Measurements from ENCODE around the gene UBTF. TPM values are rescaled to one million over a fixed set of nuclear protein-coding genes. Genes with fewer than 3 reads are reported as not detected.

The UBTF gene
- total and polyA plus RNA-seq, 9 of the 15 experiments (the other 6 are each of a cell fraction or from before 2014, with no cell fraction given): 1.2 to 113 (median 83.6) TPM

- TF ChIP-seq CTCF (IDR thresholded peaks at IDR 0.05 in 2 of 3, conservative IDR thresholded peaks at IDR 0.05 in 1 of 3; ENCODE audit: insufficient read depth in 2 of 3, low read depth in 1 of 3, low read length in 3 of 3) (peak; percentile 60 to 71 (median 70)), PML (IDR thresholded peaks at IDR 0.05; ENCODE audit: low read length) (0 out of 2 replicates have a peak, but pooled peaks have one; percentile 48), ZNF436 (CRISPR knock-in tag; IDR thresholded peaks at IDR 0.05) (no peak), L3MBTL2 (IDR thresholded peaks at IDR 0.05) (peak; percentile 26; the same call in 1 of the 2 replicates), VEZF1 (CRISPR knock-in tag; IDR thresholded peaks at IDR 0.05) (peak; percentile 68), ZNF707 (CRISPR knock-in tag; conservative IDR thresholded peaks at IDR 0.05) (no peak), SP2 (IDR thresholded peaks at IDR 0.05; ENCODE audit: extremely low read depth, low read depth, low read length, poor library complexity, severe bottlenecking) (no peak), ZNF239 (CRISPR knock-in tag; IDR thresholded peaks at IDR 0.05) (no peak), E2F3 (CRISPR knock-in tag; IDR thresholded peaks at IDR 0.05) (no peak; the same call in 1 of the 2 replicates), BRD9 (IDR thresholded peaks at IDR 0.05; ENCODE audit: low read depth, partially characterized antibody) (peak; percentile 57), EZH2 (IDR thresholded peaks at IDR 0.05; ENCODE audit: borderline replicate concordance, low read depth, low read length) (no peak), KLF16 (IDR thresholded peaks at IDR 0.05) (0 out of 2 replicates have a peak, but pooled peaks have one; percentile 11), MCM7 (IDR thresholded peaks at IDR 0.05) (no peak), ZNF586 (CRISPR knock-in tag; conservative IDR thresholded peaks at IDR 0.05) (no peak), CBX8 (IDR thresholded peaks at IDR 0.05; ENCODE audit: borderline replicate concordance, extremely low read depth, low read depth, low read length, poor library complexity, severe bottlenecking) (no peak)
- TF ChIP-seq, protein P1, sequence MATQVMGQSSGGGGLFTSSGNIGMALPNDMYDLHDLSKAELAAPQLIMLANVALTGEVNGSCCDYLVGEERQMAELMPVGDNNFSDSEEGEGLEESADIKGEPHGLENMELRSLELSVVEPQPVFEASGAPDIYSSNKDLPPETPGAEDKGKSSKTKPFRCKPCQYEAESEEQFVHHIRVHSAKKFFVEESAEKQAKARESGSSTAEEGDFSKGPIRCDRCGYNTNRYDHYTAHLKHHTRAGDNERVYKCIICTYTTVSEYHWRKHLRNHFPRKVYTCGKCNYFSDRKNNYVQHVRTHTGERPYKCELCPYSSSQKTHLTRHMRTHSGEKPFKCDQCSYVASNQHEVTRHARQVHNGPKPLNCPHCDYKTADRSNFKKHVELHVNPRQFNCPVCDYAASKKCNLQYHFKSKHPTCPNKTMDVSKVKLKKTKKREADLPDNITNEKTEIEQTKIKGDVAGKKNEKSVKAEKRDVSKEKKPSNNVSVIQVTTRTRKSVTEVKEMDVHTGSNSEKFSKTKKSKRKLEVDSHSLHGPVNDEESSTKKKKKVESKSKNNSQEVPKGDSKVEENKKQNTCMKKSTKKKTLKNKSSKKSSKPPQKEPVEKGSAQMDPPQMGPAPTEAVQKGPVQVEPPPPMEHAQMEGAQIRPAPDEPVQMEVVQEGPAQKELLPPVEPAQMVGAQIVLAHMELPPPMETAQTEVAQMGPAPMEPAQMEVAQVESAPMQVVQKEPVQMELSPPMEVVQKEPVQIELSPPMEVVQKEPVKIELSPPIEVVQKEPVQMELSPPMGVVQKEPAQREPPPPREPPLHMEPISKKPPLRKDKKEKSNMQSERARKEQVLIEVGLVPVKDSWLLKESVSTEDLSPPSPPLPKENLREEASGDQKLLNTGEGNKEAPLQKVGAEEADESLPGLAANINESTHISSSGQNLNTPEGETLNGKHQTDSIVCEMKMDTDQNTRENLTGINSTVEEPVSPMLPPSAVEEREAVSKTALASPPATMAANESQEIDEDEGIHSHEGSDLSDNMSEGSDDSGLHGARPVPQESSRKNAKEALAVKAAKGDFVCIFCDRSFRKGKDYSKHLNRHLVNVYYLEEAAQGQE (IDR thresholded peaks at IDR 0.05; ENCODE audit: borderline replicate concordance): no peak; the same call in 1 of the 2 replicates
- TF ChIP-seq, protein P1 (CRISPR knock-in tag; IDR thresholded peaks at IDR 0.05; ENCODE audit: low read depth): no peak
Measured at GRCh38 chr17:44197980-44198720, 21.3 kb downstream of the UBTF start (continued).

Measured in K562 (cell line).